ENCODE data around the gene RIOK1.

RIOK1 gene

GRCh38 chr6:7410851-7411250 is 21.2 kb downstream of the RIOK1 start:
- FAIRE-seq = no peak

GRCh38 chr6:7411328-7411727 is 21.7 kb downstream of the RIOK1 start:
- no peak for FAIRE-seq

- FAIRE-seq = peak; percentile 91
These were observed 23.7 kb downstream of the RIOK1 start for GRCh38 chr6:7413151-7413823.

- no peak for FAIRE-seq
These were observed 25.2 kb downstream of the RIOK1 start for GRCh38 chr6:7414811-7415210.

- no peak for FAIRE-seq
These were observed 28.1 kb downstream of the RIOK1 start for GRCh38 chr6:7417684-7418083.

- FAIRE-seq = no peak
These were observed 28.8 kb downstream of the RIOK1 start for GRCh38 chr6:7418238-7418905.

- FAIRE-seq = no peak
These were observed 29.5 kb downstream of the RIOK1 start for GRCh38 chr6:7419065-7419464.

- FAIRE-seq = no peak
These were observed 31.5 kb downstream of the RIOK1 start for GRCh38 chr6:7421066-7421465.

GRCh38 chr6:7424058-7424457 is 34.5 kb downstream of the RIOK1 start:
- no peak for FAIRE-seq

- peak; percentile 26 for FAIRE-seq
These were observed 35.6 kb downstream of the RIOK1 start for GRCh38 chr6:7424967-7425807.

GRCh38 chr6:7425808-7426190 is 36.2 kb downstream of the RIOK1 start:
- no peak for FAIRE-seq

GRCh38 chr6:7426447-7427169 is 37.0 kb downstream of the RIOK1 start:
- FAIRE-seq = no peak

GRCh38 chr6:7431313-7431673 is 41.7 kb downstream of the RIOK1 start:
- FAIRE-seq = no peak

GRCh38 chr6:7431674-7432390 is 42.2 kb downstream of the RIOK1 start:
- no peak for FAIRE-seq

GRCh38 chr6:7432391-7433120 is 42.9 kb downstream of the RIOK1 start:
- FAIRE-seq = no peak

- no peak for FAIRE-seq
These were observed 43.6 kb downstream of the RIOK1 start for GRCh38 chr6:7433121-7433617.

- FAIRE-seq = no peak
These were observed 45.1 kb downstream of the RIOK1 start for GRCh38 chr6:7434672-7435071.

GRCh38 chr6:7438011-7438410 is 48.4 kb downstream of the RIOK1 start:
- no peak for FAIRE-seq

GRCh38 chr6:7439228-7439627 is 49.6 kb downstream of the RIOK1 start:
- FAIRE-seq = no peak

GRCh38 chr6:7440476-7440875 is 50.9 kb downstream of the RIOK1 start:
- FAIRE-seq = no peak

GRCh38 chr6:7441048-7441775 is 51.6 kb downstream of the RIOK1 start:
- no peak for FAIRE-seq
